Spleen (tissue), 11 donors: ENCODE measurements around the gene FAM117B. TPM values are rescaled to one million over a fixed set of nuclear protein-coding genes. Genes with fewer than 3 reads are reported as not detected.

Experiments
- DNase-seq: peaks from one replicate; pipeline ENCODE4 v3.0.0-alpha.2; 2020
- H3K27ac ChIP-seq, 8 donors: fragments of 200-600 bp; sonication (generic) in 7 of 8; 1 replicate in 4 of 8; 2 replicates in 4 of 8; pipeline versions ENCODE4 v1.5.0 to v1.8.0; 2016 to 2021; ENCODE audit warnings: inconsistent platforms in 4 of 8, mild to moderate bottlenecking in 4 of 8, moderate library complexity in 1 of 8
- H3K27me3 ChIP-seq, 7 donors: fragments of 200-600 bp; sonication (generic) in 6 of 7; replicated peaks in 1 of 7; 1 replicate in 4 of 7; 2 replicates in 3 of 7; pipeline versions ENCODE4 v1.5.0 to v1.8.0; 2016 to 2021; ENCODE audit warnings: inconsistent platforms in 3 of 7, mild to moderate bottlenecking in 1 of 7
- H3K36me3 ChIP-seq, 6 donors: fragments of 200-600 bp; sonication (generic) in 5 of 6; 1 replicate in 4 of 6; 2 replicates in 2 of 6; pipeline versions ENCODE4 v1.5.0 to v1.8.0; 2016 to 2021; ENCODE audit warnings: inconsistent platforms in 2 of 6
- H3K4me1 ChIP-seq, 6 donors: fragments of 200-600 bp; sonication (generic) in 5 of 6; 1 replicate in 3 of 6; 2 replicates in 3 of 6; pipeline versions ENCODE4 v1.5.0 to v1.8.0; 2016 to 2021; ENCODE audit warnings: inconsistent platforms in 3 of 6
- H3K4me3 ChIP-seq, 8 donors: fragments of 200-600 bp; sonication (generic) in 7 of 8; 1 replicate in 4 of 8; 2 replicates in 4 of 8; pipeline versions ENCODE4 v1.5.0 to v1.8.0; 2016 to 2021; ENCODE audit warnings: inconsistent platforms in 4 of 8, mild to moderate bottlenecking in 4 of 8, moderate library complexity in 2 of 8
- H3K9me3 ChIP-seq, 8 donors: fragments of 200-600 bp; sonication (generic) in 7 of 8; 1 replicate in 4 of 8; 2 replicates in 4 of 8; pipeline versions ENCODE4 v1.5.0 to v1.8.0; 2016 to 2021; ENCODE audit warnings: inconsistent platforms in 4 of 8
- CTCF ChIP-seq, 11 experiments: fragments of 200-600 bp in 7 of 11; fragments of 450-650 bp in 4 of 11; sonication (generic) in 4 of 11; IDR thresholded peaks in 8 of 11; conservative IDR thresholded peaks in 3 of 11; 1 replicate in 7 of 11; 2 replicates in 4 of 11; pipeline versions ENCODE4 v1.4.0 to v1.8.0; 2016 to 2021; ENCODE audit warnings: antibody characterized with exemption in 11 of 11, inconsistent platforms in 4 of 11, mild to moderate bottlenecking in 1 of 11
- POLR2A ChIP-seq, 3 donors: fragments of 450-650 bp; IDR thresholded peaks; one replicate each; pipeline ENCODE4 v1.5.1; 2017; ENCODE audit warnings: antibody characterized with exemption in 3 of 3, mild to moderate bottlenecking in 1 of 3
- POLR2AphosphoS5 ChIP-seq, 3 donors: sonication (generic); formaldehyde crosslinking; IDR thresholded peaks; one replicate each; pipeline ENCODE4 v1.5.1; 2017; ENCODE audit warnings: antibody characterized with exemption in 3 of 3
- WGBS, 5 donors: extraction: QIAGEN DNeasy Blood & Tissue Kit in 3 of 5; methylation state at CpG; one replicate each; pipeline versions ENCODE4 v1.1.5 to v1.1.7; 2013 to 2018; 5-methylcytosine and 5-hydroxymethylcytosine counted together
- intact Hi-C: fragments of 100-400 bp; cut with DNase I; formaldehyde crosslinking; loops from one replicate; pipeline ENCODE4 v1.15.0; 2023; ENCODE audit warnings: low total_unique reads
- polyA plus RNA-seq, 3 donors: library from polyadenylated mRNA; stranded (reverse); fragments of 200-250 nt; gene quantifications; one replicate each; pipeline ENCODE4 v1.2.1, GENCODE V29; 2013
- total RNA-seq, 7 donors: library from RNA; depleted of rRNA in 3 of 7; stranded (reverse); fragments of >200 nt in 3 of 7; fragmentation: NEBNext Ultra II Directional in 4 of 7; extraction: Animal tissue kit (Norgen Biotek cat#: 25700) in 4 of 7; gene quantifications; one replicate each; pipeline versions ENCODE4 v1.1.0 to v1.2.1, GENCODE V29; 2016 to 2021
- donor health status: healthy with polysubstance abuse.
- donor health status: DM: no; HTN: no; CAD: no; lungs with moderate emphysema.
- donor health status: DM: no; HTN: no; CAD: no.
- donor health status: Bipolar disorder and iron deficiency.
- donor health status: healthy.
- donor health status: DM: no; HTN: no; CAD: no.
- donor health status: DM: yes; HTN: yes; CAD: no.

Gene FAM117B
- total and polyA plus RNA-seq, 10 donors: 4.8 to 28.0 (median 15.1) TPM

DNA sequence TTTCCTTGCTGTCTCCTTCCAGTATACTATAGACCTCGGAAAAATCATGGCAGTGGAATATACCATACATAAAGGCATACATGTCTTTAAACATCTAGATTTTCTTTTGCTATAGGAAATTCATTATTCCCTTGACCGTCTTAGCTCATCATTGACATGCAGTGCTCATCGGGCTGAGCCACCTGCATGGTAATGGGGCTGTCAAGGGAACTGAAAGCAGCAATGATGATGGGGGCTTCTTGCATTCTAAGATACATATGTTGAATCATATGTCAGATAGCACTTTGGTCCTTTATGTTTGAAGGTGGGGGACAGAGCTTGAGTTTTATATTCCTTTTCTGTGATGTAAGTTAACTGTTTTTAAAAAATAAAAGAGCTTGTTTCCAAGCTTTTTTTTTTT lies 130.2 kb downstream of the FAM117B start:
- no peak overlapping the region for H3K27ac ChIP-seq
- no peaks in the 10 kb centered on the region for H3K9me3 ChIP-seq
- intact Hi-C loops: no loop called here
- TF ChIP-seq POLR2A (IDR thresholded peaks at IDR 0.05): no peak
- no peak for TF ChIP-seq CTCF (IDR thresholded peaks at IDR 0.05 in 8 of 11, conservative IDR thresholded peaks at IDR 0.05 in 3 of 11)
- TF ChIP-seq POLR2AphosphoS5 (IDR thresholded peaks at IDR 0.05): no peak
- 76 to 92% (median 84%) methylated on average over 3 of the region's 3 CpGs for WGBS, 5 donors
- H3K27me3 ChIP-seq: no peaks in the 10 kb centered on the region
- H3K4me3 ChIP-seq: no peak overlapping the region
- peaks cover 0 to 51% (median 10%) of the 10 kb centered on the region in 6 donors for H3K36me3 ChIP-seq
- no peak for DNase-seq
- H3K4me1 ChIP-seq: peaks cover 0 to 12% (median 0%) of the 10 kb centered on the region in 6 donors

- H3K4me3 ChIP-seq: no peak overlapping the region
- H3K9me3 ChIP-seq: no peaks in the 10 kb centered on the region
- H3K27me3 ChIP-seq: no peaks in the 10 kb centered on the region
- H3K36me3 ChIP-seq: peaks cover 0 to 51% (median 5%) of the 10 kb centered on the region in 6 donors
- peaks cover 0 to 12% (median 0%) of the 10 kb centered on the region in 6 donors for H3K4me1 ChIP-seq
- DNase-seq: no peak
- WGBS, 5 donors: 64 to 82% (median 76%) methylated on average over 5 of the region's 5 CpGs
- intact Hi-C loops: no loop called here
- H3K27ac ChIP-seq: no peak overlapping the region
- no peak for TF ChIP-seq POLR2AphosphoS5 (IDR thresholded peaks at IDR 0.05)
- TF ChIP-seq POLR2A (IDR thresholded peaks at IDR 0.05): no peak
- TF ChIP-seq CTCF (IDR thresholded peaks at IDR 0.05 in 8 of 11, conservative IDR thresholded peaks at IDR 0.05 in 3 of 11): no peak
Observed at GRCh38 chr2:202765436-202765835, 130.7 kb downstream of the FAM117B start.

DNA sequence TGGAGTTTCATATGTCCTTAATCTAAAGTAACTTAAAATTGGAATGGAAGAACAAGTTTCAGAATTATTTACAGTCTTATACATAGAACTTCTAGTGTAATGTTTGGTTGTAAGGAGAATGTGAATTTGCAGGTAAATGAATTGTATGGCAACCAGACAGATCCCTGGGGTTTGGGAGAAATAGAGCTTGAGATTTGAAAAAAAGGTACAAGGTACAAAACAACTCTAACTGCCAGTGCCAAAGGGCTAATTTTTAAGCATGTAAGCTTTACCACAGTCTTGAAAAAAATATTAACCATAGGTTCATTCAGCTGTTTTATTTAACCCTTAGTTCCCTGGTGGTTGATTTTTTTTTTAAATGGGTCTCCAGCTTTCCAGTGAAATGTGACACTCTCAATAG lies 133.5 kb downstream of the FAM117B start:
- peaks cover 0 to 1% (median 0%) of the 10 kb centered on the region in 6 donors for H3K4me1 ChIP-seq
- DNase-seq: no peak
- no peaks in the 10 kb centered on the region for H3K9me3 ChIP-seq
- TF ChIP-seq POLR2A (IDR thresholded peaks at IDR 0.05) (no peak), POLR2AphosphoS5 (IDR thresholded peaks at IDR 0.05) (no peak)
- intact Hi-C loops: no loop called here
- no peak overlapping the region for H3K27ac ChIP-seq
- no peak overlapping the region for H3K4me3 ChIP-seq
- no peaks in the 10 kb centered on the region for H3K27me3 ChIP-seq
- peaks cover 0 to 62% (median 6%) of the 10 kb centered on the region in 6 donors for H3K36me3 ChIP-seq

DNA sequence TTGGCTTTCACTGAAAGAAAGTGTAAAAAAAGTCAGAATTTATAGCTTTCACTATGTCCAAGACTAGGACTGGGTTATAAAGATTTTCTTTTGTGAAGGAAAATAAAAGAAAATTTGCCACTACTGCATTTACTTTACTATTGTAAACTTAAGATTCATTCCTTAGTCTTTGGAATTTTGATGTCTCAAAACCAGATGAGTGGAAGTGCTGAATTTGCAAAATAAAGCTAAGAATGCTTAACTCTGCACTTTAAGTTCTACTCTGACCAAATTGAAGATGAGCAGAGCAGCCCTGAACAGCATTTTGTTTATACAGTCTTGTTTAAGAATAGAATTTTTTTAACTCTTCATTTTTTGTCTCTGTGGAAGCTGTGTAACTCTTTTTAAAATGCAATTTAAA lies 134.4 kb downstream of the FAM117B start:
- H3K27ac ChIP-seq: no peak overlapping the region
- H3K36me3 ChIP-seq: peaks cover 0 to 65% (median 10%) of the 10 kb centered on the region in 6 donors
- H3K4me3 ChIP-seq: no peak overlapping the region
- TF ChIP-seq POLR2AphosphoS5 (IDR thresholded peaks at IDR 0.05): no peak
- TF ChIP-seq CTCF (IDR thresholded peaks at IDR 0.05 in 8 of 11, conservative IDR thresholded peaks at IDR 0.05 in 3 of 11): no peak
- no peak for TF ChIP-seq POLR2A (IDR thresholded peaks at IDR 0.05)
- intact Hi-C loops: no loop called here
- no peaks in the 10 kb centered on the region for H3K27me3 ChIP-seq
- no peaks in the 10 kb centered on the region for H3K9me3 ChIP-seq
- no peak for DNase-seq
- no peaks in the 10 kb centered on the region for H3K4me1 ChIP-seq

DNA sequence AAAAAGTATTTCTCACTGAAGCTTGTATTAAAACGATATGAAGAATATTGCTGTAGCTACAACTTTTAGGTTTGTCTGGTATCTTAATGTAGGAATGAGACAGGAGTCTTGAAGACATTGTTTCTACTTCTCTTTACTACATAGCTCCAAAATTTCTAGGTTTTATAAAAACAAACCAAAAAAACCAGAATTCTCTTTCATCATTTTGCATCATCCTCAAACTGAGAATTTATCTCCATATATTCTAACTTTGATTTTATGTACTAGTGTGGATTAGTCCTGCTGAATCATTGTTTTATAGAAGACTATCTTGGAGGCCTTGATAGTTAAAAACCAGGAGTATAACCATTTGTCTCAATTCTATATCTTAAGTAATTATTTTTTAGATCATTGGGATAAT lies 136.6 kb downstream of the FAM117B start:
- Histone ChIP-seq H3K27me3 (no peaks in the 10 kb centered on the region), H3K4me3 (no peak overlapping the region), H3K36me3 (peaks cover 0 to 73% (median 9%) of the 10 kb centered on the region in 6 donors), H3K27ac (no peak overlapping the region), H3K4me1 (no peaks in the 10 kb centered on the region), H3K9me3 (no peaks in the 10 kb centered on the region)
- no peak for TF ChIP-seq POLR2AphosphoS5 (IDR thresholded peaks at IDR 0.05)
- no peak for TF ChIP-seq POLR2A (IDR thresholded peaks at IDR 0.05)
- TF ChIP-seq CTCF (IDR thresholded peaks at IDR 0.05 in 8 of 11, conservative IDR thresholded peaks at IDR 0.05 in 3 of 11): no peak
- DNase-seq: no peak
- WGBS, 5 donors: 93 to 97% (median 95%) methylated on average over 1 of the region's 1 CpG
- intact Hi-C loops: no loop called here
